Progenitor cell of endocrine pancreas (in vitro differentiated cells): ENCODE data around the gene ASIC3. TPM values are rescaled to one million over a fixed set of nuclear protein-coding genes. Genes with fewer than 3 reads are reported as not detected.
A peak's percentile ranks its signal among the peaks of the same experiment; 100 is the strongest.

ENCODE experiments used
- DNase-seq: peaks from one replicate; pipeline ENCODE4 v3.0.0; 2021; ENCODE audit warnings: low spot score; ENCODE audit not compliant: unreplicated experiment
- H3K27ac Mint-ChIP-seq: 2 replicates; pipeline ENCODE4 v1.8.0; 2021; ENCODE audit warnings: mild to moderate bottlenecking, moderate library complexity, mixed read lengths
- H3K27me3 Mint-ChIP-seq: 2 replicates; pipeline ENCODE4 v1.8.0; 2021; ENCODE audit warnings: mixed read lengths
- H3K36me3 Mint-ChIP-seq: 2 replicates; pipeline ENCODE4 v1.8.0; 2022; ENCODE audit warnings: mixed read lengths; ENCODE audit not compliant: insufficient read depth
- H3K4me1 Mint-ChIP-seq: 2 replicates; pipeline ENCODE4 v1.8.0; 2021; ENCODE audit warnings: low read depth, mixed read lengths
- H3K4me3 Mint-ChIP-seq: 2 replicates; pipeline ENCODE4 v1.8.0; 2021; ENCODE audit warnings: low read depth, mild to moderate bottlenecking, moderate library complexity, mixed read lengths
- H3K9me3 Mint-ChIP-seq: 2 replicates; pipeline ENCODE4 v1.8.0; 2021; ENCODE audit warnings: low read depth, mixed read lengths
- total RNA-seq: library from RNA; stranded (reverse); gene quantifications from 2 replicates; pipeline ENCODE4 v1.2.1, GENCODE V29; 2021
- TF ChIP-seq, protein P1 (sequence below): fragments of 200-600 bp; sonication (generic); IDR thresholded peaks from one replicate; pipeline ENCODE4 v1.5.0; 2021; ENCODE audit warnings: antibody characterized with exemption, mild to moderate bottlenecking; ENCODE audit not compliant: unreplicated experiment

The ASIC3 gene
- total RNA-seq, 1 donor from 2014 or later: 5.1 TPM

DNA sequence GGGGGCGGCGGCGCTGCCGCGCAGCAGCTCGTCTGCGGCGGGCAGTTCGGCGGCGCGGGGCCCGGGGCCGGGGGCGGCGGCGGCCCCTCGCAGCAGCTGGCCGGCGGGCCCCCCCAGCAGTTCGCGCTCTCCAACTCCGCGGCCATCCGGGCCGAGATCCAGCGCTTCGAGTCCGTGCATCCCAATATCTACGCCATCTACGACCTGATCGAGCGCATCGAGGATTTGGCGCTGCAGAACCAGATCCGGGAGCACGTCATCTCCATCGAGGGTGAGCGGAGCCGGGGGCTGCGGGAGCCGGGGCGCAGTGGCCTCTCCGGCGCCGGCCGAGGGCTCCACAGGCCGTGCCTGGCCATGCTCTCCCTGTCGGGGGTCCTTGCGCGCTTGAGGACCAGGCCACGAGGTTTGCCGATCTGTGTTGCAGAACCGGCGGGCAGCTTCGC, 38.5 kb downstream of the ASIC3 start:
- H3K27ac Mint-ChIP-seq: peak overlapping the region; percentile 91
- TF ChIP-seq, protein P1, sequence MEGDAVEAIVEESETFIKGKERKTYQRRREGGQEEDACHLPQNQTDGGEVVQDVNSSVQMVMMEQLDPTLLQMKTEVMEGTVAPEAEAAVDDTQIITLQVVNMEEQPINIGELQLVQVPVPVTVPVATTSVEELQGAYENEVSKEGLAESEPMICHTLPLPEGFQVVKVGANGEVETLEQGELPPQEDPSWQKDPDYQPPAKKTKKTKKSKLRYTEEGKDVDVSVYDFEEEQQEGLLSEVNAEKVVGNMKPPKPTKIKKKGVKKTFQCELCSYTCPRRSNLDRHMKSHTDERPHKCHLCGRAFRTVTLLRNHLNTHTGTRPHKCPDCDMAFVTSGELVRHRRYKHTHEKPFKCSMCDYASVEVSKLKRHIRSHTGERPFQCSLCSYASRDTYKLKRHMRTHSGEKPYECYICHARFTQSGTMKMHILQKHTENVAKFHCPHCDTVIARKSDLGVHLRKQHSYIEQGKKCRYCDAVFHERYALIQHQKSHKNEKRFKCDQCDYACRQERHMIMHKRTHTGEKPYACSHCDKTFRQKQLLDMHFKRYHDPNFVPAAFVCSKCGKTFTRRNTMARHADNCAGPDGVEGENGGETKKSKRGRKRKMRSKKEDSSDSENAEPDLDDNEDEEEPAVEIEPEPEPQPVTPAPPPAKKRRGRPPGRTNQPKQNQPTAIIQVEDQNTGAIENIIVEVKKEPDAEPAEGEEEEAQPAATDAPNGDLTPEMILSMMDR: no peak
- H3K4me3 Mint-ChIP-seq: peak overlapping the region; percentile 84
- no peak for DNase-seq
- H3K27me3 Mint-ChIP-seq: no peaks in the 10 kb centered on the region
- H3K9me3 Mint-ChIP-seq: no peaks in the 10 kb centered on the region
- H3K4me1 Mint-ChIP-seq: peaks cover 33% of the 10 kb centered on the region
- H3K36me3 Mint-ChIP-seq: no peaks in the 10 kb centered on the region

DNA sequence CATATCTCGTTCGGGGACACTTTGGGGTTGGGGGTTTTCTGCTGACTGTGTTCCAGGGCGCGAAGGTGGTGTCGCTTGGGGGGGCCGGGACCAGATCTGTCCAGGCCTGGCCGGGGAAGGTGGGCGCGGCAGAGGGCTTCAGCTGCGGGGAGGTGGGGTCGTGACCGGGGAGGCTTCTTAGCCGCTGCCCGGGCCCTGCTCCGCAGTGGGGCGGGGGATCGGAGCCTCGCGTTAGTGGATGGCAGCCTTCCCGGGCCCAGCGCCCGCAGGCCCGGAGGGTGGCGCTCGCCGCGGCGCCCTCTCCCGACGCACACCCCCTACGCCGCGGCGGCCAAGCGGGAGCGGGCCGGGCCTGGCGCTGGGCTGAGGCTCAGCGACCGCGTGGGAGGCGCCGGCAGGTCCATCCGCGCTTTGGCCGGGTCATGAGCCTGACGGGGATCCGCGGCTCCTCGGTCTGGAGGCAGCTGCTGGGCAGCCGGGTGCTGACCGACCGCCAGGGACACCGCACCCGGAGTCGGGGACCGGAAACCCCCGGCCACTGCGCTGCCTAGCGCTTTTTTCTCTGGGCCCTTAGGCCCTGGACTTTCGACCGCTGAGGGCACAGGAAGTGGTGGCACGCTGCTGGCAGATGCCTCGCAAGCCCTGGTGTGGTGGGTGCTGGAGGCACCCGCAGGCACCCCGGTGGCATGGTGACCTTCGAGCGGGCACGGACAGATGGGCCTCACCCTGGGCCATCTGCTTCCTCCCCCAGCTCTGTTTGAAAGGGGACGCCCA, 39.1 kb downstream of the ASIC3 start:
- Mint-ChIP-seq H3K27me3 (no peaks in the 10 kb centered on the region), H3K9me3 (no peaks in the 10 kb centered on the region), H3K4me1 (peaks cover 32% of the 10 kb centered on the region), H3K27ac (peak overlapping the region; percentile 91), H3K4me3 (peak overlapping the region; percentile 84), H3K36me3 (no peaks in the 10 kb centered on the region)
- DNase-seq: no peak
- TF ChIP-seq, protein P1: peak; percentile 42

DNA sequence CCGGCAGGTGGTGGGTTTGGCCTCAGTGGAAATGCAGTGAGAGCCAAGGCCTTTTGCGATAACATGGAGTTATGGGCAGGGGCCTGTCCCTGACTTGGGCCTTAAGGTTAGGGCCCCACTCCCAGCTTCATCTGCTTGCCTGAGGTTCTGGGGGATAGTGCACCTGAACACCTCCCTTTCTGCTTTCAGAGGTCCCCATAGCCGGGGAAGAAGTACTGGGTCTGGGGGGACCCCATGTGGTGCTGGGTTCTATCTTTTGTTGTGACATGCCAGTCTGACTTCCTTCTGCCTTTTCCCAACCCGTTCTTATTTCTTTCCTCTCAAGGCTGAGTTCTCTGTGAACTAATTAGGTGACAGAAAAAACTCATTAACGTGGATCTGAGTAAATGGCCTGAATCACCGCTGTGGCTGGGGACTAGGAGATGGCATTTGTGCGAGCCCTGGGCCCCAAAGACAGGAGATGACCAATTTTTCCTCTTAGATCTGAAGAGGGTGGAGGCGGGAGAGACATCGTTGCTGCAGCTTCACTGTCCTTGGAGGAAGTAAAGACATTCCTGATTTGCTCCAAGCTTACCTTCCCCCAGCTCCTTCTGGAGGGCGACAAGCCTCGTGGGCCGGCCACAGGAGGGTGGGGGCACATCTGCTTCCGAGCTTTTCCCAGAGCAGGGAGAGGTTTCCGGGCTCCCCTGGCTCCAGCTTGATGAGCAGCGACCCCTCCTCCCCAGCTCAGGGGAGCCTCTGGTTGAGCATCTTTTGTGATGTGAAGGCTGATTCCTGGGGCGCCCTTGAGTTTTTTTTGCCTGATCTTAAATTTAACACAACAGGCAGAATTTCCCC, 39.9 kb downstream of the ASIC3 start:
- H3K27me3 Mint-ChIP-seq: no peaks in the 10 kb centered on the region
- H3K27ac Mint-ChIP-seq: peak overlapping the region; percentile 87
- H3K4me1 Mint-ChIP-seq: peaks cover 26% of the 10 kb centered on the region
- no peak for DNase-seq
- TF ChIP-seq, protein P1: no peak
- H3K36me3 Mint-ChIP-seq: no peaks in the 10 kb centered on the region
- peak overlapping the region; percentile 84 for H3K4me3 Mint-ChIP-seq
- no peaks in the 10 kb centered on the region for H3K9me3 Mint-ChIP-seq

DNA sequence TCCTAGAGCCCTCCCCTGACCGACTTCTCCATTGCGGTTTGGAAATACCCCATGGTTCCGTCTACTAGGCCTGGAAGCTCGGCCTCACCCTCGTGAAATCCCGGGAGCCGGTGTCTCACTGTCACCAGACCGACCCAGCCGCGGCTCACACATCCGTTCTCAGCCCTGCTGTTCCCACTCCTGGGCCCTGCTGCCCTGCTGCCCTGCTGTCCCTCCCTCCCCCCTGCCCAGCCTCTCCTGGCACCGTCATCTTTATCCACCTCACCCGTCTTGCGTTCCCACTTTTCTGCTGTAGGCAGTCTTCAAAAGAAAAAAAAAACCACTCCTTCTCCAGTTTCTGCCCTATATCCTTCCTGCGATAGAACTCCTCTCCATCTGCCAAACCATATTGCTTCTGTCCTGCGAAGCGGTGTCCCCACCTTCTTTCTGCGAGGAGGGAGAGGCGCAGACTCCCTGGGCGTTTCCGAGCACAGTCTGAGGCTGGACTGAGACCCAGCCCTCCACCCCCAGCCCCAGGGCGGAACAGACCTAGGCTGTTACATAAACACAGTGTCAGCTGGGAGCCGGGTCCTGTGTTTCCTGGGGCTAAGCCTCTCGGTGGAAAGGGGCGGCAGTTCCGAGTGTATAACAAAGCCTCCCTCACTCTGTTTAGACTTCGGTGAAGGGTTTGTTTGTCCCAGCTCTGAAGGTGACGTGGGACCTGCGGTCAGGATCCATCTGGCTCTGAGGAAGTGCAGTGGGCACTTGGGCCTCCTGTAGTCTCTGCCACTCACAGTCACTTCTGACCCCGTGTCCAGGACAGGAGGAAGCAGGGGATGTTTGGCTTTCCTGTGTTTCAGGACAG, 40.7 kb downstream of the ASIC3 start:
- Mint-ChIP-seq H3K4me3 (peak overlapping the region; percentile 71), H3K27me3 (no peaks in the 10 kb centered on the region), H3K36me3 (no peaks in the 10 kb centered on the region), H3K4me1 (peaks cover 26% of the 10 kb centered on the region), H3K27ac (peak overlapping the region; percentile 97), H3K9me3 (no peaks in the 10 kb centered on the region)
- TF ChIP-seq, protein P1: no peak
- no peak for DNase-seq
